Ascending aorta (tissue), 2 donors: ENCODE data around the gene PKN3. TPM values are rescaled to one million over a fixed set of nuclear protein-coding genes. Genes with fewer than 3 reads are reported as not detected.

ENCODE experiments used
- DNase-seq, 2 donors: peaks; one replicate each; pipeline ENCODE4 v3.0.0-alpha.2; 2019; ENCODE audit warnings: low spot score in 2 of 2
- H3K27ac ChIP-seq, 2 donors: fragments of 200-600 bp; sonication (generic); one replicate each; pipeline ENCODE4 v1.5.1; 2016 to 2017; ENCODE audit warnings: mild to moderate bottlenecking in 1 of 2
- H3K27me3 ChIP-seq: fragments of 200-600 bp; sonication (generic); one replicate; pipeline ENCODE4 v1.5.1; 2017
- H3K36me3 ChIP-seq, 2 donors: fragments of 200-600 bp; sonication (generic); one replicate each; pipeline ENCODE4 v1.5.1; 2016
- H3K4me1 ChIP-seq, 2 donors: fragments of 200-600 bp; sonication (generic); one replicate each; pipeline ENCODE4 v1.5.1; 2016 to 2017; ENCODE audit warnings: mild to moderate bottlenecking in 1 of 2
- H3K4me3 ChIP-seq, 2 donors: fragments of 200-600 bp; sonication (generic); one replicate each; pipeline ENCODE4 v1.5.1; 2016 to 2017; ENCODE audit warnings: mild to moderate bottlenecking in 1 of 2
- H3K9me3 ChIP-seq, 2 donors: fragments of 200-600 bp; sonication (generic); one replicate each; pipeline ENCODE4 v1.5.1; 2016
- CTCF ChIP-seq, 3 experiments: fragments of 200-600 bp in 2 of 3; fragments of 450-650 bp in 1 of 3; sonication (generic) in 2 of 3; IDR thresholded peaks; one replicate each; pipeline ENCODE4 v1.5.1; 2016 to 2019; ENCODE audit warnings: antibody characterized with exemption in 3 of 3, mild to moderate bottlenecking in 1 of 3, moderate library complexity in 1 of 3
- intact Hi-C: fragments of 100-400 bp; cut with DNase I; formaldehyde crosslinking; loops from one replicate; pipeline ENCODE4 v1.15.1; 2023
- total RNA-seq: library from RNA; depleted of rRNA; stranded (reverse); fragments of >200 nt; gene quantifications from one replicate; pipeline ENCODE4 v1.1.0, GENCODE V29; 2016

Gene PKN3
- total RNA-seq, 1 donor from 2014 or later, result 28.8 TPM

DNA sequence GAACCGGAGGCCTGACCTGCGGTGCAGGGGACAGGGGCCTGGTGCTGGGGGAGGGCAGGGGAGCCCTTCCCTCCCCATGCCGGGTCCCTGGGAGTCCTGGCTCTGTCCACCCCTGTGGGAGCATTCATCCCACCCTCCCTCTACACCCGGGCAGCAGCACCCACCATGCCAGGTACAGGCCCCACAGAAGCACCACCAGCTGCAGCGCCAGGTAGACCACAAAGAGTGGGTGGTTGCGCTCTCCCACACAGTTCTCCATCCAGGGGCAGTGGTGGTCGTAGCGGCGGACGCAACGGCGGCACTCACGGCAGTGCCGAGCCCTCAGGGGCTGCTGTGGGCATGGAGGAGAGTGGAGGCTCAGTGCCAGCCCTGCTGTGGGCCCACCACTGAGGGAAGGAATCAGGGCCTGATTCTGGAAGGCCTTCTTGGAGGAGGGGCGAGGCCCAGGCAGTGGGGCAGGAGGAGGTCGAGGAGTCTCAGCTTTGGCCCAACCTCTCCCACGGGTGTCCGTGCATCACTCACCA, 19.2 kb downstream of the PKN3 start:
- intact Hi-C loops, result no loop called here
- H3K4me3 ChIP-seq, result no peak overlapping the region
- TF ChIP-seq CTCF (IDR thresholded peaks at IDR 0.05), result no peak
- H3K4me1 ChIP-seq, result no peaks in the 10 kb centered on the region
- DNase-seq, result no peak
- H3K9me3 ChIP-seq, result no peaks in the 10 kb centered on the region
- no peaks in the 10 kb centered on the region for H3K27me3 ChIP-seq
- peaks cover 0 to 4% of the 10 kb centered on the region in 2 donors for H3K36me3 ChIP-seq
- H3K27ac ChIP-seq, result no peak overlapping the region

DNA sequence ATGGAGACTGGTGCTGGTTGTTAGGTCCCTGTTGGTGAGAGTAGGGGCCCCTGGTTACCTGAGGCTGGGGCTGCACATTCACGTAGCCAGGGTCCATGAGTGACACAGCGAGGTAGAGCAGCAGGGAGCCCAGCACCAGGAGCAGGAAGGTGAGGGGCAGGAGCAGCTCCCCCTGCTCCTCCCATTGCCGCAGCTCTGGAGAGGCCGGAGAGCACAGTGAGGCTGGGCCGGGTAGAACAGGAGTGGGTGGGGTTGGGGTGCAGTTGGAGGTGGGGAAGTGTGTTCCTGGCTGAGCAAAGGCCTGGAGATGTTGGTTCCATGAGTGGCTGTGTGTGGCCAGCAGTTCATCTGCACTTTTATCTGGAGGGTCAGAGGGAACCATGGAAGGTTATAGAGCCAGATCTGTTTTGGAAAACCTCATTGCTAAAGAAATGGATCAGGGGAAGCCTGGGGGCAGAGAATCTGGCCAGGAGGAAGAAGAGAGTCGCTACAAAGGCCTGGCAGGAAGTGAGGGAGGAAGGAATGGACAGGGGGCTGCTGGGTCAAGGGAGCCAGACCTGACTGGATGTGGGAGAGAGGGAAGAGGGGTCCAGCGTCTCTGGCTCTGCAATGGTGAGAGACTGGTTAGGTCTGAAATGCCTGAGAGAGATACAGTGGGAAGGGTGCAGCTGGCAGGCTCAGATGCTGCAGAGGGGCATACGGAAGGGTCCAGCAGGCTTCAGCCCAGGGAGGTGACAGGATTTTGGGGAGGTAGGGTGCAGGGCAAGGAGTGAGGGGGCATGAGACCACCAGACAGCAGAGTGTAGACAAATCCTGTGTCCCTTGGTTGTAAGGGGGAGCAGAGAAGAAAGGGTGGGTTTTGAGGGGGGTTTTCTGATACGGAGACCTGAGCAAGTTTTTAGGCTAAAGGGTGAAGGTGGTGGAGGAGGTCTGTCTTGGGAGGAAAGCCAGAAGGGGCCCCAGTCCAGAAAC, 20.4 kb downstream of the PKN3 start:
- Histone ChIP-seq H3K27ac (peak overlapping the region; percentile 80 to 82), H3K27me3 (no peaks in the 10 kb centered on the region), H3K36me3 (peaks cover 0 to 4% of the 10 kb centered on the region in 2 donors), H3K4me3 (no peak overlapping the region), H3K9me3 (no peaks in the 10 kb centered on the region), H3K4me1 (no peaks in the 10 kb centered on the region)
- intact Hi-C loops, result loop anchor here (1.0 kb wide), 1 partner anchor 20 kb away; the partner anchor contains the start of gene PKN3
- DNase-seq, result no peak
- TF ChIP-seq CTCF (IDR thresholded peaks at IDR 0.05), result no peak

DNA sequence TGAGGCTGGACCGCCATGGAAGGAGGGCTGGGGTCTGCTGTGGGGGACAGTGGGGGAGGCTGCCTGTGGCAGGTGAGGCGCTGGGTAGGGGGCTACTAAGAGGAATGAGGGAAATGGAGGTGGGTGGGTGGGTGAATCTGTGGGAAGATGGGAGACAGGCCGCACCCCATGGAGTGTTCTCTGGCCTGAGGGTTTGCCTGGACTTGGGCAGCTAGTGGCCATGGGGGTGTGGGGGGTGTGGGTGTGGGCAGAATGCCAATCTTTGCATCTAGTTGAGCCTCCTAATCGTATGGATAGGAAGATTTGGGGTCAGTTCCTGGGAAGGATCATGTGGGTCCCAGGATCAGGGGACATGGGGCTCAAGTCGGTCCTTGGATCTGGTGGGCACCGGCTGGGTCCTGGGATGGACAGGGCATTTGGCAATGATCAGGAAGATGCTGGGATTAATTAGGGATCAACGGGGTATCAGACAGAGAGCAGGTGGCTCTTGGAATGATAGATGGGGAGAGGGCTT, 21.1 kb downstream of the PKN3 start:
- Histone ChIP-seq H3K36me3 (peaks cover 0 to 4% of the 10 kb centered on the region in 2 donors), H3K4me1 (no peaks in the 10 kb centered on the region), H3K27me3 (no peaks in the 10 kb centered on the region), H3K9me3 (no peaks in the 10 kb centered on the region), H3K27ac (peak overlapping the region; percentile 80 to 82), H3K4me3 (peak overlapping the region; percentile 58 to 70)
- intact Hi-C loops, result loop anchor here (1.0 kb wide), 1 partner anchor 21 kb away; the partner anchor contains the start of gene PKN3
- no peak for TF ChIP-seq CTCF (IDR thresholded peaks at IDR 0.05)
- no peak for DNase-seq

- H3K9me3 ChIP-seq, result no peaks in the 10 kb centered on the region
- intact Hi-C loops, result loop anchor here (1.0 to 2.0 kb wide), 3 partner anchors 22 to 47 kb away; partner anchors contain the start of genes PKN3, SET and ZER1
- TF ChIP-seq CTCF (IDR thresholded peaks at IDR 0.05), result no peak
- peak within 1 kb of the TSS; percentile 80 to 82 for H3K27ac ChIP-seq
- DNase-seq, result peak; percentile 93 to 97
- H3K36me3 ChIP-seq, result peaks cover 0 to 4% of the 10 kb centered on the region in 2 donors
- H3K27me3 ChIP-seq, result no peaks in the 10 kb centered on the region
- H3K4me3 ChIP-seq, result peak within 1 kb of the TSS; percentile 58 to 70
- H3K4me1 ChIP-seq, result no peaks in the 10 kb centered on the region
These were observed 21.8 kb downstream of the PKN3 start, which contains the start of gene ZDHHC12 for GRCh38 chr9:128723866-128724743. TSS of gene ZDHHC12 (minus strand) at chr9:128724127. CDS start at chr9:128724093, 34 bp downstream.

DNA sequence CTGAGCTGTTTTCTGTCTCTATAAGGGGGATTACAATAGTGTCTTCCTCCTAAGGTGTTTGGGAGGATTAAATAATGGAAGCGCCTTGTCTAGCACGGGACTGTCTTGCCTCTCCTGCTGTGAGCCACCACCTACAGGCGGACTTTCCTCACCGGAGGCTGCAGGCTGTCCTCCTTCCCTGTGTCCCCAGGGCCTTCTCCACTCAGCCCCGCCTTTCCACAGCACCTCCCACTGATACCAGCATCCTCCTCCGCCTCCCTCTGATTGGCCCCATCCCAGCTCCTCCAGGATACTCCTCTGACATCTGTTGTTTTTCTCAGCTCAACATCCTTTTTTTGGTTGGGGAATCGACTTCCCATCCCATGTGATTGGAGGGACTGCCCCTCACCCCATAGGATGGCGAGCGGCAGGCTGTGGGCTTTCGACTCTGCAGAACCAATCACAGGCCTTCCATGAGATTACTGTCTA, 22.5 kb downstream of the PKN3 start:
- peaks cover 2 to 4% of the 10 kb centered on the region in 2 donors for H3K36me3 ChIP-seq
- no peaks in the 10 kb centered on the region for H3K4me1 ChIP-seq
- no peak for DNase-seq
- no peak for TF ChIP-seq CTCF (IDR thresholded peaks at IDR 0.05)
- intact Hi-C loops, result loop anchor here (1.0 to 2.0 kb wide), 2 partner anchors 36 to 47 kb away; partner anchors contain the start of genes SET and ZER1
- H3K9me3 ChIP-seq, result no peaks in the 10 kb centered on the region
- H3K27me3 ChIP-seq, result no peaks in the 10 kb centered on the region
- H3K27ac ChIP-seq, result peak overlapping the region in 1 of 2 donors; percentile 82
- H3K4me3 ChIP-seq, result peak overlapping the region; percentile 58 to 70
